HepG2 (cell line): ENCODE measurements around the gene FAM184B. TPM values are rescaled to one million over a fixed set of nuclear protein-coding genes. Genes with fewer than 3 reads are reported as not detected.

Experiments used
- AKNA ChIP-seq: sonication (generic); formaldehyde crosslinking; IDR thresholded peaks from 2 replicates; pipeline ENCODE4 v1.4.0; 2020; ENCODE audit warnings: missing genetic modification reagents, borderline replicate concordance
- ARNT ChIP-seq: fragments of 450-650 bp; IDR thresholded peaks from 2 replicates; pipeline ENCODE4 v1.6.1; 2017
- BATF2 ChIP-seq: sonication (generic); formaldehyde crosslinking; IDR thresholded peaks from 2 replicates; pipeline ENCODE4 v1.8.0; 2022; ENCODE audit warnings: mild to moderate bottlenecking, missing genetic modification reagents, moderate library complexity
- HMGA1 ChIP-seq: sonication (generic); formaldehyde crosslinking; conservative IDR thresholded peaks from 2 replicates; pipeline ENCODE4 v1.4.0; 2020; ENCODE audit warnings: missing genetic modification reagents
- HOMEZ ChIP-seq: IDR thresholded peaks from 2 replicates; pipeline ENCODE4 v1.6.1; 2016; ENCODE audit warnings: low read depth
- ISX ChIP-seq: sonication (generic); formaldehyde crosslinking; conservative IDR thresholded peaks from 2 replicates; pipeline ENCODE4 v1.5.0; 2020; ENCODE audit warnings: missing genetic modification reagents
- JUN ChIP-seq: sonication (generic); formaldehyde crosslinking; IDR thresholded peaks from 2 replicates; pipeline ENCODE4 v1.4.0; 2020; ENCODE audit warnings: mild to moderate bottlenecking, missing genetic modification reagents
- LCORL ChIP-seq, 2 experiments: fragments of 450-650 bp in 1 of 2; sonication (generic) in 1 of 2; formaldehyde crosslinking in 1 of 2; IDR thresholded peaks; 2 replicates each; pipeline versions ENCODE4 v1.5.0 to v1.6.1; 2017 to 2020; ENCODE audit warnings: antibody characterized with exemption in 1 of 2, missing genetic modification reagents in 1 of 2
- MBNL3 ChIP-seq: fragments of 250-450 bp; sonication (Bioruptor Pico); conservative IDR thresholded peaks from 2 replicates; pipeline ENCODE4 v1.8.0; 2022; ENCODE audit warnings: mild to moderate bottlenecking, inconsistent platforms
- NCOA2 ChIP-seq: sonication (generic); formaldehyde crosslinking; IDR thresholded peaks from 2 replicates; pipeline ENCODE4 v1.8.0; 2022; ENCODE audit warnings: inconsistent platforms
- NPAS2 ChIP-seq: sonication (generic); formaldehyde crosslinking; IDR thresholded peaks from 2 replicates; pipeline ENCODE4 v1.8.0; 2022; ENCODE audit warnings: mild to moderate bottlenecking, missing genetic modification reagents, borderline replicate concordance
- PHF20 ChIP-seq: sonication (generic); formaldehyde crosslinking; IDR thresholded peaks from 2 replicates; pipeline ENCODE4 v1.5.0; 2020; ENCODE audit warnings: mild to moderate bottlenecking, missing genetic modification reagents
- RBAK ChIP-seq: sonication (generic); formaldehyde crosslinking; IDR thresholded peaks from 2 replicates; pipeline ENCODE4 v1.5.1; 2020; ENCODE audit warnings: mild to moderate bottlenecking, missing genetic modification reagents
- SKI ChIP-seq: fragments of 450-650 bp; IDR thresholded peaks from one replicate; pipeline ENCODE4 v1.6.1; 2018; ENCODE audit warnings: mild to moderate bottlenecking; ENCODE audit not compliant: partially characterized antibody
- TFE3 ChIP-seq: IDR thresholded peaks from 2 replicates; pipeline ENCODE4 v1.6.1; 2016
- TSC22D2 ChIP-seq: sonication (generic); formaldehyde crosslinking; IDR thresholded peaks from 2 replicates; pipeline ENCODE4 v1.5.1; 2020; ENCODE audit warnings: missing genetic modification reagents, mild to moderate bottlenecking, borderline replicate concordance
- ZBTB25 ChIP-seq: IDR thresholded peaks from 2 replicates; pipeline ENCODE4 v1.6.1; 2018; ENCODE audit warnings: missing genetic modification reagents
- ZFYVE20 ChIP-seq: sonication (generic); formaldehyde crosslinking; IDR thresholded peaks from 2 replicates; pipeline ENCODE4 v1.8.0; 2023; ENCODE audit warnings: low read depth, mild to moderate bottlenecking, moderate library complexity, missing genetic modification reagents, borderline replicate concordance
- ZNF720 ChIP-seq: sonication (generic); formaldehyde crosslinking; IDR thresholded peaks from 2 replicates; pipeline ENCODE4 v1.4.0; 2020; ENCODE audit warnings: missing genetic modification reagents
- polyA plus RNA-seq, 8 experiments: library from polyadenylated mRNA; depleted of rRNA in 3 of 8; stranded (reverse) in 7 of 8; unstranded in 1 of 8; fragments of >200 nt; fragmentation: Illumina TruSeq in 4 of 8; extraction: Trizol in 4 of 8; gene quantifications; 2 replicates each; pipeline versions ENCODE4 v1.2.1 to v1.2.3, GENCODE V29; 2011 to 2016; ENCODE audit warnings: low read depth in 4 of 8, missing spikeins in 1 of 8, mixed read lengths in 1 of 8; ENCODE audit not compliant: insufficient read depth in 1 of 8
- total RNA-seq, 5 experiments: library from RNA; depleted of rRNA; stranded (reverse); fragments of >200 nt; fragmentation: Illumina TruSeq; extraction: Trizol; gene quantifications; 2 replicates each; pipeline ENCODE4 v1.2.3, GENCODE V29; 2016; ENCODE audit warnings: low read depth in 1 of 5

Gene FAM184B
- total and polyA plus RNA-seq, 2 of the 13 experiments (the other 11 are each of a cell fraction or from before 2014, with no cell fraction given) = not detected

GRCh38 chr4:17810260-17811077, 29.0 kb upstream of the FAM184B start, which contains the start of the genes DCAF16 and NCAPG (continued):
- peak; percentile 97 for TF ChIP-seq BATF2 (CRISPR knock-in tag)
- TF ChIP-seq NCOA2 (CRISPR knock-in tag) = 0 out of 2 replicates have a peak, but pooled peaks have one; percentile 25
- TF ChIP-seq MBNL3 (CRISPR knock-in tag) = no peak
- TF ChIP-seq TSC22D2 = 0 out of 2 replicates have a peak, but pooled peaks have one; percentile 21
- TF ChIP-seq NPAS2 (CRISPR knock-in tag) = no peak
- no peak for TF ChIP-seq AKNA (CRISPR knock-in tag)
- 0 out of 2 replicates have a peak, but pooled peaks have one; percentile 58 for TF ChIP-seq ZFYVE20
- TF ChIP-seq PHF20 (CRISPR knock-in tag) = peak; percentile 85
- no peak for TF ChIP-seq HMGA1 (CRISPR knock-in tag)
- TF ChIP-seq JUN (CRISPR knock-in tag) = no peak
- no peak for TF ChIP-seq LCORL (IDR thresholded peaks at IDR 0.05)
- TF ChIP-seq LCORL (CRISPR knock-in tag; IDR thresholded peaks at IDR 0.05) = no peak; the same call in 1 of the 2 replicates
- no peak for TF ChIP-seq SKI
- TF ChIP-seq ISX (CRISPR knock-in tag) = no peak; the same call in 1 of the 2 replicates
- TF ChIP-seq RBAK (CRISPR knock-in tag) = no peak; the same call in 1 of the 2 replicates
- peak; percentile 90 for TF ChIP-seq HOMEZ (CRISPR knock-in tag)
- TF ChIP-seq ARNT = no peak
- peak; percentile 52; the same call in 1 of the 2 replicates for TF ChIP-seq ZBTB25 (CRISPR knock-in tag)
- no peak for TF ChIP-seq ZNF720 (CRISPR knock-in tag)
- TF ChIP-seq TFE3 (CRISPR knock-in tag) = peak; percentile 22; the same call in 1 of the 2 replicates
